GM21528 (cell line): ENCODE measurements around the gene PIP4K2B.

Source experiments
- ATAC-seq: cut with Tn5 transposase; IDR thresholded peaks from one replicate; pipeline ENCODE4 v1.9.1; 2021; ENCODE audit warnings: mild to moderate bottlenecking, moderate library complexity; ENCODE audit not compliant: unreplicated experiment, low FRiP score

PIP4K2B gene

DNA sequence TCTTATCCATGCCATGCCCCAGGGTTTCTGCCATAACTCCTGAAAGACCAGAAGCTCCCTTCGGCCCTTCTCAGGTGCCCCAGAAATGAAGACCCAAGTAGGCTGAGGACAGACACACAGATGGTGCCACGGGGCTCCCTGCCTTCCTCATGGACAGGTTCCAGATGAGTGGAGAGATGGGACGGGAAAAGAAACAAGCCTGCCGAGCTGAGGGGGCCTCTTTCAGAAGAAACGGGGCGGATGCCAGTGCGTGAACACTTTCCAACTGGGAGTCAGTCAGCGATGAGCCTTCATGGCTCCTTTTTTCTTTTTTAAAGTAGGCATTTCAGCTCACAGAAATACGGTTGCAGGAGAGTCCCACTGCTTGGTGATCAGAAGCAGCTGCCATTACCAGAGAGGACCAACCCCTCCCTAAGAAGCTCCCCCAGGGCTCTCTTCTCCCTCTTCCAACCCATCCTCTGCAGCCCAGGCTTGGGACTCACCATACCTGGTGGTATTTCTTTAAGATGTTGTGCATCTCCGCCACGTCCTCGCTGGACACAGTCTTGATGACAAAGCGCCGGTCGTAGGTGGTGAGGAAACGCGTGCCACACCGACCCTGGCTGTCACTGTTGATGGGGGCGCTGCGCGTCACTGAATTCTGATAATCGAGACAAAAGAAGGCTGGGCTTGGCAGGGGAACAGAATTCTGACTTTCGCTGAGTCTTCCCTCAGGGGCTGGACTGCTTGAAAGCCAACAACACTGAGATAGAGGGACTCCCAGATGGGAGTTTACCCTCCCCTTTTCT, 19.2 kb downstream of the PIP4K2B start:
- no peak for ATAC-seq

DNA sequence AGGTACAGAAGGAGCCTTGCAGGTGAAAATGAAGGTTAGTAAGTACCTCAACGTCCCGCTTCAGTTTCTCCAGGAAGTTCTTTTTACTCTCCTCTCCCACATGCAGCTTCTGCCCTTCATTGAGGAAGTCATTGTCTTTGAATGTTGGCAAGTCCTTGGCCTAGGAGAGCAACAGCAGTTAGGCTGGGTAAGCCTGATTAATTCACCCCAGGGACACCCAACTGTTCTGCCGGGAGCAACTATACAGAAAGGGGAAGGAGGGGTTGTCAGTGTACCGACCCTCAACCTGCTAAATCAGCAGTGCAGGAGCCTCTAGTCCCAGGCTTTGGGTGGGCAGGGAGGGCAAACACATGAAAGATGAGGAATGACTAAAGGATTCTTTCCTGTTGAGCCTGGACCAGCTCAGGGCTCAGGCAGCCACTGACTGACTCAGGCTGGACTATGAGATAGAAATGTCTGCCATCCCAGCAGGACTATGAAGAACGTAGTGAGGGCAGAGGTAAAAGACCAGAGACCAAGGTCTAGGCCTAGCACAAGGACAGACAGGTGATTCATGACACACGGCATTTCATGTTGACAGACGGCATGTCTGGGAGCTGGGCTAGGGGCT, 21.6 kb downstream of the PIP4K2B start:
- no peak for ATAC-seq

DNA sequence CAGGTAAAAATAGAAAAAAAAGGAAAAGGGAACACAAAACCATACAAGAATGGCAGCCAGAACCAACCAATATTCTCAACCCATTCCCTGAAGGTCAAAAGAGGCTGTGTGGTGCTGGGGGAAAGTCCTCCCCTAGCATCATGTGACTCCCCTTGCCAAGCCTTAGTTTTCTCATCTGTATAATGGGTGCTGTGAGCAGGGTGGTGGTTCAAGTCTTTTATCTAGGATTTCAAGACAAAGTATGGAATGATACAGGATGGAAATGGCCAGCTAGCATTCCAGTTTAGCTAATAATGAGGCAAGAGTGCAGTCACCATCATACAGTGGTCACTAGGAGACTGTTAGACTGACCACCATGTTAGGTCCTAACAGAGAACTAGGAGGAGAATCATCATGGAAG, 26.1 kb downstream of the PIP4K2B start:
- no peak for ATAC-seq

DNA sequence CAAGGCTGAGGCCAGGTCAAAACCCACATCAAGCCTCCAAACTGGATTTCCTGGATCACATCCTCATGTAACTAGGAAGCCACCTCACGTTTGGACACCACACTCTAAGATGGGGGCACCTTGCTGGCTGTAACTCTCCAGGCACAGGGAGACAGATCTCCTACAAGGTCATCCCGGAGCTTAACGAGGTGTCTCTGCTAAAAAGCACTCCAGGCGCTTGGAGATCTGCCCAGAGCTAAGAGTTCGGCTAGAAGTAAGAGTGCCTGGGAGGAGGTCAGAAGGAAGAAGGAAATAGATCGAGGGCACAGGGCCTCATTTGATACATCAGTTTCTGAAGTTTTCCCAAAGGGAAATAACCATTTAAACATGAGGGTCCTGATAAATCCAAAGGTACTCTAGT, 30.9 kb downstream of the PIP4K2B start:
- ATAC-seq = no peak

DNA sequence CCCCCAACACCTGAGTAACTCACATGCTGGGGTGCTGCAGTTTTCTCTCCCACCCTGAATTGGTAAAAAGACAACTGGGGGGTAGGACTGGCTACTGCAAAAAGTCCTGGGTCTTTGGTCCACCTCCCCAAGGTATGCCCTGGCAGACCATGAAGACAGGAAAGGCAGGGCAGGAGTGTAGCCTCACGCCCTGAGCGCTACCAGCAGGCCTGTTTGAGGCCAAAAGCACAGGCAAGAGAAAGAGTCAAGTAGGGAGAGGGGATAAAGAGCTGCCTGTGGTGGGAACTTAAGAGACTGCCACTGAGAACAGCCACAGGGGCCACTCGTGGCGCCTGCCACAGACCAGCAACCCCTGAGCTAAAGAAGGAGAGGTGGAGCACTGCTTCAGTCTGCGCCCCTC, 33.0 kb downstream of the PIP4K2B start:
- ATAC-seq = no peak

DNA sequence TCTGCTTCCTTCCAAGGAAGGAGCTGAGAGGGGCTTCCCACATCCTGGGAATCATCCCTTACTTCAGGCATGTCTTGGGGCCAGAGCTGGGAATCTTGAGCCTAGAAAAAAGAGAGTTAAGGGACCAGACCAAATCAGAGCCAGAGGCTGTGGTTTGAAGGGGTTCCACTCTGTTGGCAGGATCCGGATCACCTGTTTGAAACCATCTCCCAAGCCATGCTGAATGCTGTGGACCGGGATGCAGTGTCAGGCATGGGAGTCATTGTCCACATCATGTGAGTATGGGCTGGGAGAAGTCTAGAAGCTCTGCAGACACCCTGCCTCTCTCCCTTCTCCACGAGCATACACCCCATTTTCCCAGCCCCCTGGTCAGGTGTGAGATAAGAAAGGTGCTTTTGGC, 37.1 kb downstream of the PIP4K2B start:
- ATAC-seq = no peak

DNA sequence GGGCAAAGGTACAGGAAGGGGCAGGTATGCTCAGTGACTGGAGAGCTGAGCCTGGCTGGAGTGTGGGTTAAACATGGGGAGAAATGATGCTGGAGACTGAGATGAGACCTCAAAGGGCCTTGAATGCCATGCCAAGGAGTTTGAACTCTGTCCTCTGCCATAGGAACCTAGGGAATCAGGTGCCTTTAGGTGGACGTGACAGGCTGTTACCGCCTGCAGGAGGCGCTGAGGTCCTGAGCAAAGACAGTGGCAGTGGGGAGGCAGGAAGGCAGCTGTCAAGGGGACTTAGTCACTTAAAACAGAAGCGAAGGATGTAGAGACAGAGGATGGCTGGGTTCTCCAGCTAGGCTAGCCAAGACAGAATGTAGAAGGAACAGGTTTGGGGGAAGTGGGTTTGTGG, 37.7 kb downstream of the PIP4K2B start:
- ATAC-seq = no peak

DNA sequence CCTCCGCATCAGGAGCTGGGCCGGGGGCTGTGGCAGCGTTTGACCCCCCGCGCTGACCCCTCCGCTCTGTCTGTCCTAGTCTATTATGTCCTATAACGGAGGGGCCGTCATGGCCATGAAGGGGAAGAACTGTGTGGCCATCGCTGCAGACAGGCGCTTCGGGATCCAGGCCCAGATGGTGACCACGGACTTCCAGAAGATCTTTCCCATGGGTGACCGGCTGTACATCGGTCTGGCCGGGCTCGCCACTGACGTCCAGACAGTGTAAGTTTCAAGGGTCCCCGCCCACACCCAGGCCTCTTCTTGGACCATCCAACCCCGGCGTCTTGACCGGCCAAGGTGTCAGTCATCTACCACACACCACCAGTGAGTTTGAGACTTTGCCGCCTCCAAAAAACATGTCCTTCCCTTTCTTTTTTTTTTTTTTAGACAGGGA, 46.3 kb downstream of the PIP4K2B start:
- no peak for ATAC-seq

DNA sequence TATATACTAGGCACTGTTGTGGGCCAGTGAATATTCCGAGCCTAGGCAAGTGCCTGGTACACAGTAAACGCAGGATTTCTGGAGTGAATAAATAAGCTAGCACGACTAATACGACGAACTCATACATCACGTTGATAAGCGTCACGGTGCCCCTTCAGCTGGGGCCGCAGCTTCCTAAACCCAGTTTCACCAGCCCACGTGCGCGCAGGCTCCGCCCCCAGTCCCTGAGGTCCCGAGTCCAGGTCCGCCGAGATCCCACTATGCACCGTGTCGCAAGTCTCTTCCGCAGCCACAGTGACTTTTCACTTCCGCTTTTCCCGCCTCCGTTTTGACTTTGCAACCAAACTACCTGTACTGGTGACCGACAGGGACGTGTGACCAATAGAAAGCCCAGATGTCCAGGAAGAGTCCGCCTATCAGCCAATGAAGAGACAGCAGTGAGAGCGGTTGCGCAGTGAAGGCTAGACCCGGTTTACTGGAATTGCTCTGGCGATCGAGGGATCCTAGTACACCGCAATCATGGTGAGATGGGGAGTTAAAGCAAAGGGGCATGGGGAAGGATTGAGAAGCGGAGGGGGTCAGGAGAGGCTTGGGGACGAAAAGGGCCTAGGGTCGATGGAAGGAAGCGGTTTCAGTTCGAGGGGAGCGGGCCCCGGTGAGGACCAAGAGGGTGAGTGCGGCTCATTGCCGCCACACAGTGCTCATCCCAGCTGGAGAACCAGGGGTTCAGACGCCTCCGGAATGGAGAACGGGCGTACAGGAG, 46.9 kb downstream of the PIP4K2B start, which contains the start of gene PSMB3:
TSS of gene PSMB3 (plus strand) at position 434 of the 763 bp plus-strand sequence. CDS start at position 520, 86 bp downstream.
- ATAC-seq = peak; percentile 91

DNA sequence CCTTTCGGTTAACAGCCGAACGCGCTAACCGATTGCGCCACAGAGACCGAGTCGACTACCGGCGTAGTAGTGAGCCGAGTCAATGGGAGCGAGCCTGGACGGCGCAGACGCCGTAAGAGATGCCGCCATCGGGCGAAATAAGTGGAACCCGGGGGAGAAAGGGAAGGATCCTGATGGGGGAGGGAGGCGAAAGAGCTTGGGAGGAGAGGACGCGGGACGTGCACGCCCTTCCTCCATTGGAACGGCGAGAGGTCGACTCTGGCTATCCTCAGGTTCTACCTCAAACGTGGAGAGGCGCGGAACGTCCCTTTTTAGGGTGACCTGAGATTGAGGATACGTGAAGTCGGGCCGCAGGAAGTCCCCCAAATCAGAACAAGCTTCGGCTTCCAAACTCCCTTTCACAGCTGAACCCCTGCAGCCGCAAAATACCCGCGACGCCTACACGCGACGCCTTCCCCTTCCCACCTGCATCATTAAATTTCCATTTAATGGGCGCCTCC, 47.5 kb downstream of the PIP4K2B start:
- peak; percentile 33 for ATAC-seq

DNA sequence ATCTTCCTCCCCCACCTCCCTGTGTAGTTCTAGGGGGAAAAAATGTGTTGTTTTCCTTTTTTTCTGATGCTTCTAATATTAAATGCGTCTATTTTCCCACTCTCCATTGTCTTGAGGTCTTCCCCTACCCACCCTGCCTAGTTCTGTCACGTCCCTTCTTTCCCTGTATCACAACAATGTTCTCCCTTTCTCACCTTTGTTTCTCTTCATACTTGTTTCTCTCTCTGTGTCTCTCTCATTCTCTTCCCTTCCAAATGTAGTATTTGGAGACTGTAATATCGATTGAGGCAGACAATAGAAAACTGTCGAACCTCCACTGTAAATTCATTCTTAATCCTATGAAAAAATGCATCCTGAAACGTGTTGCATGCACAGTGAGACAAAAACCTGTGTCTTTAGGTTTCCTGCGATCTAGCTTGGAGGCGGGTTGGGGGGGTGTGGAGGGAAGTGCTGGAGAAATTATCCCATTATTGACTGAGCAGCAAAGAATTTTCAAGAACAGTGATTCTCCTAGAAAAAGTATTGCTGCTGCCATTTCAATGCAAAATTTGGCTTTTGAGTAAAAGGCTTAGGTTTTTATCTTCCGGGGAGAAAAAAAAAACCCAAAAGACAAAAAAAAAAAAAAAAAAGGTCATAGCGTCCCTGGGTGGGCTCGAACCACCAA, 48.1 kb downstream of the PIP4K2B start:
- ATAC-seq = no peak

DNA sequence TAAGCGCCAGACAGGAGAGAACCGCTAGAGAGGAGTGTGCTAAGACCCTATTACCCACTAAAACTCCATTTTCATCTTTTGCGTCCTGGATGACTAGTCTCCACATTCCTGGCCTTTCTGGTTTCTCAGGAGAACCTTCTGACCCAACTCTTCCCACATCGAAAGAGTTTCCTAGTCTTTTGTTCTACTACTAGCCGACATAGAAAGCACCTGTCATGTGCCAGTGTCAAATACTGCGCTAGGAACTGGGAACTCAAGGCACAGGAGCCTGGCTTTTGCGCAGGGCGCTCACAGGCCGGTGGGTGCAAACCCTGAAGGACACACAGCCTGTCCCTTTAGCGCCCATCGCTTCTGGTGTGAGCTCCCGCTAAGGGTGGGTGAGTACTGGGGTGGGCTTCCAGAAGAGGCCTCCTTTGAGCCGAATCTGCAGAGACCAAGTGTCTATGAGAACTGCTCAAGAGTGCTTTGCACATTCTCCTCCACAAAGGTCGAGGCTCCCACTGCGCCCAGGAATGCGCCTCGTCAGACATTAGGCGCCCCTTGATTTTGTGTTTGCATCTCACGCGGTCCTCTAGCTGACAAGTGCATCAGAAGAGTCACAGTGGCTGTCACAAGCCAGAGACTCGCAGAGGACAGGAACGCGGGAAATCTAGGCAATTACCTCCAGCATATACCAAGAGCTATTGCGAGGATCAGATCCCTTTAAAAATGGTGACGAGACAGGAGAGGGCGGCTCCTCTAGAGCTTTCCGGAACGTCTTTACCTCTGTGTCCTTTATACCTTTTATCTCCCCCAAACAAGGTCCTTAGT, 48.8 kb downstream of the PIP4K2B start:
- no peak for ATAC-seq

DNA sequence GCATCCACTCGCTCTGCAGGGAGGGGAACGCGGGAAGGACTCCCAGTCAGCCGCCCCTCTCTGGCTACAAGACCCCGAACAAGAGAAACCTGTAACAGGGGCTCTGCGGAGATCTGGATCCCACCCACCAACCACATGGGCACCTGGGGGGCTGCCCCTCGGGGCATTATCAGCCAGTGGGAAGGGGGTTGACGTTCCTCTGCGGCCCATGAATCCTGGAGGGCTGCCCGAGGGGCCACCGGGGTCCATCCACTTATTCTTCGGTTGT, 49.4 kb downstream of the PIP4K2B start:
- ATAC-seq = no peak

DNA sequence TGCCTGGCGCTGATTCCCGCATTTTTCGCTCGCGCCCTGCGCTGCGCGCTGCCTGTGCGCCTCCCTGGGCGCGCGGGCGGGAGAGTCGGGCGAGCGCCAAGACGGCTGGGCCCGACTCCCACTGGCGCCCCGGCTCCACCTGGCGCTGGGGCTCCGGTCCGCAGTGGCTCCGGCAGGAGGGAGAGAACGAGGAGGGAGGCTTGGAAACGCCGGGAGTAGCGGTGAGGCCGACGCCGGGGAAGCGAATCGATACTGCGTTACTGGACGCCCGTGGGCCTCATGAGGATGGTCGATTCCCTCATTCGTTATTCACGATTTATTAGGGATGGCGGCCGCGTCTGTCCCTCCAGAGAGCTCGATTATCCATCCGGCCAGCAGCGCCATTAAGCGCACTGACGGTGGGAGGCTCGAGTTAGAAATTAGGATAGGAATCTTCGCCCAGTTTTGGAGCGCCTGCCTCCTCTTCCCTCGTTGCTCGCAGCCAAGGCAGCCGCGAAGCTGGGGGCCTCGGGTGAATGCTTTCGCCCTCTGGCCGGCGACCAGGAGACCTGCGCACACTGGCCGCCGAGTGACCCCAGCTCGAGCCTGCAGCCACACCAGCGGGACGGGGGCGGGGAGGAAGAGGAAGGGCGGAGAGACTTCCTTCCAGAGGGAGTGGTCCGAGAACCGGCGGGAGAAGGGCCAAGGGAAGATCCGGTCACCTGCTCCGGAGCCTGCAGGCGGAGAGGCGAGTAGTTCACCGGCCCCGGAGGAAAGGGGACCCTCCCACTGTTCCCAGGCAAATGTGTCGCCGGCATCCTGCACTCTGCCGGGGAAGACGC, 49.9 kb downstream of the PIP4K2B start:
- ATAC-seq = no peak

DNA sequence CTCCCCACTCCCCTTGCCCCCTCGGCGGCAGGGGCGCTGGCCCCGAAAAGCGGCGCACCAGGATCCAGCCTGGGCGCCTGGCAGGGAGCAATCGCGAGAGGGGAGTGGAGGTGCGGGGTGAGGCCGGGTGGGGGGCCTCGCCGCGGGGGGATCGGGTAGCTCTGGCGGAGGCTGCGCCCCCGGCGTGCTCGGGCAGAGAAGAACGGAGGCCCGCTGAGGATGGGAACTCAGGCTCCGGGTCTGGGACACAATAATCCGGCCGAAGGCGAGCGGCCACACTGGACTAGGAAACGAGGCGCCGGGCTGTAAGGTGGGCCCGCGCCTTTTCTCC, 50.5 kb downstream of the PIP4K2B start:
- no peak for ATAC-seq

DNA sequence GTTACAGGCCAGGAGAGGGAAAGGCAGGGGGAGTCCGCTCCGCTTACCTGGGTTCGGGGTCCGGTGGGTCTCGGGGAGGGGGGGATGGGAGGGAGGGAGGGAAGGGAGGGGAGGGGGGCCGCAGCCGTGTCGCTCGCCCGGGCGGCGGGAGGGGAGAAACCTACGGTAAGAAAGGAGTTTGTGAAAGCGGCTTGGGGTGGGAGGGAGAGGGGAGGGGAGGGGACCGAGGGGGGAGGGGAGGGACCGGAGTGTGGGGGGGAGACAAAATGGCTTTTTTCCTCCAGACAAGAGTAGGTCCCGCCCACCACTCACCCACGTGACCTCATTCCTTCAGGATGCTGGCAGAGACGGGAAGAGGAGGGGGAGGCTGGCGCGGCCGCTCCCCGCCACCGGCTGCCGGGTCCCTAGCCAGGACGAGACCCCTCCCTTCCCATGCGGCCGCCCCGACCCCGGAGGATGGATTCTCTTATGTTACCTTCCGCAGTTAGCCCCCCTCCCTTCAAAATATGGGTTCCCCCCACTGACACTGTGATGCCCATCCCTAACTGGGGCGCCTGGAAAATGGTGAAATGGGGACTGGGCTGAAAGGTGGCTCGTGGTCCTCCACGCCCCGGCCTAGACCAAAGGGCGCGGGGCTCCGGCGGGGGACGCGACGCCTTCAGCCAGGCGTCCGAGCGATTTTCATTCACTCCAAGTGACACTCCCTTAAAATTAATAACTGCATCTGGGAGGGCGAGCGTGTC, 51.0 kb downstream of the PIP4K2B start, which contains the start of gene PCGF2:
TSS of gene PCGF2 (minus strand) at position 188 of the 743 bp plus-strand sequence. CDS start 7,934 bp downstream, outside the sequence.
- ATAC-seq = no peak

DNA sequence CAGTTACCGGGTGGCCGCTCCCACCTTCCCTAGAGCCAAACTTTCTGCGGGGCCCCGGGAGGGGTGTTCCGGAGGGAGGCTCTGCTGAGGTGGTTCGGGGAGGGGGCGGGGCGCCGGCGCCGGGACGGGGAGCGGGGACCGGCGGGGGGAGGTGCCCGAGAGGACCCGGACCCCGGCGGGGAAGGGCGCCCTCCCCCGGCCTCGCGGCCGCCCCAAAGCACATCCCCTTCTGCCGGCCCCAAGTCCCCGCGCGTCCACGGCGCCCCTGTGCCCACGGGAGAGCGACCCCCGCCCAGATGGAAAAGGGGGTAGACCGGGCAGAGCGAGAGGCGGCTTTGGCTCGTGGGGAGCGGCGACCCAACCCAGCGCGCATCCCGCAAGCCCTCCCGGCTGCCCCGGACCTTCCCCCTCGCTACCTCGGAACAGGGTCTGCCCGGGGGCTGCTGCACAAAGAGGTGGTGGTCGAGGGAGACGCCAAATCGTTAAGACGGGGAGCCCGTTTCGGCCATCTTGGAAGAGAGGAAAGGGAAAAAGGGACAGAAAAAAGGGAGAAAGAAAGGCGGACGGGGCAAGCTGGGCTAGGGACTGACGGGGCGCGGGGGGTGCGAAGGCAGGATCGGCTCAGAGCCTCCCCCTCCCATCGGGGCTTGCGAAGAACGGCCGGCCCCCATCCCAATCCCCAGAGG, 51.8 kb downstream of the PIP4K2B start:
- ATAC-seq = no peak

DNA sequence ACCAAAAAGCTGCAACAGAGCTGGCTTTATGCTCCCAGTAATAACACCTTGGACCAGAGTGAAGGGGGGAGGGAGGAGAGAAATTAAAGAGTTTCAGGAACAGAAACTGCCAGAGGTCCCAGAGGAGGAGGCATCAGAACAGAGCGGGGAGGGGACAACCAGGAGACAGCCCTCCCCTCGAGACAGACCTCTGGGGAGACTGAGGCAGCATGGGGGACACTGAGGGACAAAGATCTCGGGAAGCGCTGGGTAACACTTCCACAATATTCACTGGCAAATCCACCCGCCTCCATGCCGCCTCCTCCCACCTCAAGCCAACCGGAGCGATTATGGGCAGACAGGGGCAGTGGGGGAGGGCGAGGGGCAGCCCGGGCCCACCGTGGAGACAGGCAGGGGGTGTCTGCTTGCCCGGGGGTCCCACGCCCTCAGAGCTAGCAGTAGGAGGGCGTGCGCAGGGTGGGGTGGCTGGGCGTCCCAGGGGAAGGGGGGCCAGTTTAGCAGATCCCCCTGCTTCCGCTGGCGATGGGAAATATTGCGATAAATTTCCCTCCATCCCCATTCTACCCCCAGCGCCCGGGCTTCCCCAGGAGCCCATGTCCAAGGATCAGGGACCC, 52.4 kb downstream of the PIP4K2B start:
- ATAC-seq = no peak
